CD1c-positive myeloid dendritic cell (primary cell): ENCODE measurements around the gene RAB44.

Experiments used
- DNase-seq: peaks from one replicate; pipeline ENCODE4 v3.0.0-alpha.2; 2016; ENCODE audit errors: extremely low spot score

RAB44 gene

GRCh38 chr6:36729161-36729524, 31.5 kb downstream of the RAB44 start:
- no peak for DNase-seq

- DNase-seq, result no peak
These were observed 33.1 kb downstream of the RAB44 start for GRCh38 chr6:36730424-36731380.

- DNase-seq, result no peak
These were observed 34.1 kb downstream of the RAB44 start for GRCh38 chr6:36731622-36732310.

GRCh38 chr6:36733300-36733699, 35.7 kb downstream of the RAB44 start:
- DNase-seq, result no peak

GRCh38 chr6:36734486-36735060, 36.9 kb downstream of the RAB44 start:
- no peak for DNase-seq

GRCh38 chr6:36735110-36736071, 37.8 kb downstream of the RAB44 start:
- DNase-seq, result peak; percentile 64

- DNase-seq, result no peak
These were observed 39.6 kb downstream of the RAB44 start for GRCh38 chr6:36737043-36737785.

- no peak for DNase-seq
These were observed 40.5 kb downstream of the RAB44 start for GRCh38 chr6:36738108-36738507.

- DNase-seq, result no peak
These were observed 42.6 kb downstream of the RAB44 start for GRCh38 chr6:36739947-36740817.

GRCh38 chr6:36740818-36741179, 43.2 kb downstream of the RAB44 start:
- DNase-seq, result no peak

GRCh38 chr6:36742146-36742545, 44.5 kb downstream of the RAB44 start:
- DNase-seq, result no peak

GRCh38 chr6:36743032-36743431, 45.4 kb downstream of the RAB44 start:
- DNase-seq, result no peak

- DNase-seq, result no peak
These were observed 46.1 kb downstream of the RAB44 start for GRCh38 chr6:36743538-36744303.

- no peak for DNase-seq
These were observed 46.7 kb downstream of the RAB44 start for GRCh38 chr6:36744304-36744673.

GRCh38 chr6:36745283-36745682, 47.7 kb downstream of the RAB44 start:
- DNase-seq, result no peak

GRCh38 chr6:36745836-36746235, 48.2 kb downstream of the RAB44 start:
- no peak for DNase-seq

GRCh38 chr6:36746251-36746650, 48.6 kb downstream of the RAB44 start:
- no peak for DNase-seq

GRCh38 chr6:36749829-36750489, 52.3 kb downstream of the RAB44 start:
- DNase-seq, result no peak

- no peak for DNase-seq
These were observed 53.5 kb downstream of the RAB44 start for GRCh38 chr6:36751091-36751490.
